DND-41 (cell line): ENCODE data around the gene DCUN1D2.
"Not testable (repeated sequence)": the region's sequence is repeated elsewhere in the genome, so short reads cannot be mapped to it uniquely, and the experiment has no call there.

Source experiments
- ATAC-seq: fragments of 200-7000 bp; cut with Tn5 transposase; 3 replicates; pipeline ENCODE4 v1.9.1; 2021; ENCODE audit warnings: low read depth; ENCODE audit not compliant: insufficient read depth
- DNase-seq: peaks from one replicate; pipeline ENCODE4 v3.0.0-alpha.2; 2020
- H2AFZ ChIP-seq: 2 replicates; pipeline ENCODE4 v1.6.0; 2012; ENCODE audit warnings: low read depth, low read length
- H3K27ac ChIP-seq: 2 replicates; pipeline ENCODE4 v1.5.1; 2012; ENCODE audit warnings: low read length, inconsistent platforms
- H3K27me3 ChIP-seq: fragments of 200-600 bp; sonication (generic); 2 replicates; pipeline ENCODE4 v1.6.0; 2012; ENCODE audit warnings: low read length, mild to moderate bottlenecking, inconsistent platforms; ENCODE audit not compliant: insufficient read depth, poor library complexity
- H3K36me3 ChIP-seq: 2 replicates; pipeline ENCODE4 v1.5.1; 2012; ENCODE audit warnings: low read length, inconsistent platforms; ENCODE audit not compliant: insufficient read depth
- H3K4me1 ChIP-seq: 2 replicates; pipeline ENCODE4 v1.5.1; 2012; ENCODE audit warnings: mild to moderate bottlenecking, low read length; ENCODE audit not compliant: insufficient read depth
- H3K4me2 ChIP-seq: 2 replicates; pipeline ENCODE4 v1.6.0; 2012; ENCODE audit warnings: mild to moderate bottlenecking, moderate library complexity, low read length, inconsistent platforms; ENCODE audit not compliant: insufficient read depth
- H3K4me3 ChIP-seq, 2 experiments: fragments of 200-600 bp in 1 of 2; shearing (Covaris generic) in 1 of 2; 2 replicates each; pipeline ENCODE4 v1.5.1; 2012 to 2016; ENCODE audit warnings: inconsistent platforms in 2 of 2, low read length in 2 of 2, mild to moderate bottlenecking in 2 of 2, low read depth in 1 of 2, moderate library complexity in 1 of 2
- H3K79me2 ChIP-seq: 2 replicates; pipeline ENCODE4 v1.6.0; 2012; ENCODE audit warnings: low read length, inconsistent platforms; ENCODE audit not compliant: insufficient read depth
- H3K9ac ChIP-seq: 2 replicates; pipeline ENCODE4 v1.6.0; 2012; ENCODE audit warnings: low read depth, mild to moderate bottlenecking, inconsistent platforms, low read length, moderate library complexity
- H3K9me3 ChIP-seq: 2 replicates; pipeline ENCODE4 v1.5.1; 2012; ENCODE audit warnings: low read length, moderate library complexity, mild to moderate bottlenecking, inconsistent platforms; ENCODE audit not compliant: insufficient read depth, severe bottlenecking
- H4K20me1 ChIP-seq: 2 replicates; pipeline ENCODE4 v1.6.0; 2012; ENCODE audit warnings: low read length; ENCODE audit not compliant: insufficient read depth
- CTCF ChIP-seq: IDR thresholded peaks from 2 replicates; pipeline ENCODE4 v1.5.1; 2012; ENCODE audit warnings: borderline replicate concordance, low read length, moderate library complexity, mild to moderate bottlenecking; ENCODE audit not compliant: poor library complexity, severe bottlenecking; ENCODE audit errors: extremely low read depth
- EZH2 ChIP-seq: IDR thresholded peaks from 3 replicates; pipeline ENCODE4 v1.6.1; 2012; ENCODE audit warnings: borderline replicate concordance, low read depth, mild to moderate bottlenecking, moderate library complexity, low read length, inconsistent platforms; ENCODE audit not compliant: severe bottlenecking

The DCUN1D2 gene

GRCh38 chr13:113441661-113442060 is 48.9 kb downstream of the DCUN1D2 start:
- H3K27ac ChIP-seq, result no peak overlapping the region
- TF ChIP-seq CTCF, result no peak
- TF ChIP-seq EZH2, result no peak
- H3K4me3 ChIP-seq, result no peak overlapping the region
- H3K9ac ChIP-seq, result no peak overlapping the region
- no peak for ATAC-seq
- H3K4me2 ChIP-seq, result no peak overlapping the region
- H3K36me3 ChIP-seq, result no peaks in the 10 kb centered on the region
- peaks cover 9% of the 10 kb centered on the region for H4K20me1 ChIP-seq
- no peaks in the 10 kb centered on the region for H3K79me2 ChIP-seq
- DNase-seq, result no peak
- H3K4me1 ChIP-seq, result peaks cover 19% of the 10 kb centered on the region
- H2AFZ ChIP-seq, result no peak overlapping the region
- no peaks in the 10 kb centered on the region for H3K9me3 ChIP-seq
- no peaks in the 10 kb centered on the region for H3K27me3 ChIP-seq

GRCh38 chr13:113437408-113438010 is 53.0 kb downstream of the DCUN1D2 start:
- H2AFZ ChIP-seq, result no peak overlapping the region
- H3K36me3 ChIP-seq, result no peaks in the 10 kb centered on the region
- H3K79me2 ChIP-seq, result no peaks in the 10 kb centered on the region
- H3K9ac ChIP-seq, result no peak overlapping the region
- ATAC-seq, result no peak
- no peak for DNase-seq
- no peaks in the 10 kb centered on the region for H3K4me1 ChIP-seq
- H3K27me3 ChIP-seq, result no peaks in the 10 kb centered on the region
- H3K4me2 ChIP-seq, result no peak overlapping the region
- H4K20me1 ChIP-seq, result no peaks in the 10 kb centered on the region
- H3K27ac ChIP-seq, result no peak overlapping the region
- H3K4me3 ChIP-seq, result no peak overlapping the region
- TF ChIP-seq EZH2 (no peak), CTCF (no peak)
- H3K9me3 ChIP-seq, result no peaks in the 10 kb centered on the region

- not testable (repeated sequence) for H3K4me2 ChIP-seq, H3K9me3 ChIP-seq, H3K27me3 ChIP-seq, H4K20me1 ChIP-seq, H3K36me3 ChIP-seq, H3K4me3 ChIP-seq, ATAC-seq, DNase-seq, H3K79me2 ChIP-seq, H3K9ac ChIP-seq, H3K27ac ChIP-seq, H3K4me1 ChIP-seq, H2AFZ ChIP-seq
Observed at GRCh38 chr13:113436866-113437265, 53.6 kb downstream of the DCUN1D2 start.

GRCh38 chr13:113435907-113436306 is 54.6 kb downstream of the DCUN1D2 start:
- H3K9me3 ChIP-seq, H3K9ac ChIP-seq, H3K4me1 ChIP-seq, H3K4me2 ChIP-seq, H3K27me3 ChIP-seq, H3K36me3 ChIP-seq, DNase-seq, H2AFZ ChIP-seq, H3K4me3 ChIP-seq, H3K79me2 ChIP-seq, ATAC-seq, H4K20me1 ChIP-seq, H3K27ac ChIP-seq: not testable (repeated sequence)
